HepG2 (cell line): ENCODE data around the gene MBTPS1. TPM values are rescaled to one million over a fixed set of nuclear protein-coding genes. Genes with fewer than 3 reads are reported as not detected.

Experiments
- ATAC-seq: fragments of 200-7000 bp; cut with Tn5 transposase; 3 replicates; pipeline ENCODE4 v1.9.1; 2020; ENCODE audit warnings: mild to moderate bottlenecking, moderate library complexity
- BruUV-seq: library from RNA; stranded (reverse); fragments of 400-500 nt; replicated peaks from 2 replicates; lab custom pipeline; 2021; lab: Mats Ljungman, UMichigan
- CTCF ChIA-PET: fragments of 300-600 bp; formaldehyde crosslinking; extraction: SDS; loops from one replicate; lab custom pipeline; 2021; ENCODE audit warnings: low total read pairs, inconsistent platforms, low intra/inter-chr PET ratio; lab: Yijun Ruan, JAX
- POLR2A ChIA-PET: fragments of 350-600 bp; sonication (Branson Sonifier 250); formaldehyde crosslinking; loops from one replicate; lab custom pipeline; 2020; ENCODE audit warnings: antibody characterized with exemption, inconsistent platforms; lab: Yijun Ruan, JAX
- DNase-seq: peaks from one replicate; pipeline ENCODE4 v3.0.0-alpha.2; 2015; ENCODE audit warnings: low spot score
- FAIRE-seq: peaks from 3 replicates; lab custom pipeline; 2011; peaks lifted over from hg19 to GRCh38; lab: Jason Lieb, UNC
- H2AFZ ChIP-seq: one replicate; pipeline ENCODE4 v1.6.1; 2011; ENCODE audit warnings: low read length, inconsistent platforms
- H3K27ac ChIP-seq: fragments of 300-600 bp; 3 replicates; pipeline ENCODE4 v1.8.0; 2011; ENCODE audit warnings: mixed run types, mild to moderate bottlenecking, mixed read lengths, low read length, inconsistent platforms; ENCODE audit not compliant: insufficient read depth; ENCODE audit errors: extremely low read length
- H3K27me3 ChIP-seq, 2 experiments: fragments of 200-600 bp in 1 of 2; 2 replicates in 1 of 2; 3 replicates in 1 of 2; pipeline versions ENCODE4 v1.6.0 to v1.8.0; 2011; ENCODE audit warnings: low read length in 2 of 2, mild to moderate bottlenecking in 2 of 2, moderate library complexity in 2 of 2, inconsistent platforms in 1 of 2; ENCODE audit not compliant: insufficient read depth in 2 of 2, control insufficient read depth in 1 of 2
- H3K36me3 ChIP-seq, 2 experiments: fragments of 200-600 bp in 1 of 2; replicated peaks in 1 of 2; 2 replicates in 1 of 2; 3 replicates in 1 of 2; pipeline versions ENCODE4 v1.5.1 to v1.8.0; 2011; ENCODE audit warnings: low read length in 2 of 2, inconsistent platforms in 1 of 2; ENCODE audit not compliant: insufficient read depth in 2 of 2, control insufficient read depth in 1 of 2
- H3K4me1 ChIP-seq: 2 replicates; pipeline ENCODE4 v1.5.1; 2012; ENCODE audit warnings: low read length, inconsistent platforms; ENCODE audit not compliant: insufficient read depth
- H3K4me2 ChIP-seq: 2 replicates; pipeline ENCODE4 v1.6.0; 2011; ENCODE audit warnings: low read depth, low read length, inconsistent platforms
- H3K4me3 ChIP-seq, 3 experiments: fragments of 200-600 bp in 1 of 3; sonication (generic), shearing (Covaris generic) in 1 of 3; replicated peaks in 1 of 3; 2 replicates each; pipeline ENCODE4 v1.5.1; 2011 to 2016; ENCODE audit warnings: low read length in 3 of 3, inconsistent platforms in 2 of 3, low read depth in 2 of 3, mild to moderate bottlenecking in 2 of 3, control low read depth in 1 of 3, mixed read lengths in 1 of 3; ENCODE audit not compliant: insufficient read depth in 1 of 3
- H3K79me2 ChIP-seq: one replicate; pipeline ENCODE4 v1.6.1; 2011; ENCODE audit warnings: low read length, inconsistent platforms; ENCODE audit not compliant: insufficient read depth
- H3K9ac ChIP-seq: 2 replicates; pipeline ENCODE4 v1.6.0; 2011; ENCODE audit warnings: mild to moderate bottlenecking, low read depth, low read length, inconsistent platforms; ENCODE audit not compliant: insufficient read depth
- H3K9me3 ChIP-seq: 2 replicates; pipeline ENCODE4 v1.5.1; 2012; ENCODE audit warnings: mild to moderate bottlenecking, low read length
- H4K20me1 ChIP-seq: 2 replicates; pipeline ENCODE4 v1.6.0; 2011; ENCODE audit warnings: inconsistent platforms, mild to moderate bottlenecking, low read length, moderate library complexity; ENCODE audit not compliant: insufficient read depth
- FOXK1 ChIP-seq: sonication (generic); formaldehyde crosslinking; IDR thresholded peaks from 2 replicates; pipeline ENCODE4 v1.4.0; 2020; ENCODE audit warnings: low read depth, missing genetic modification reagents, borderline replicate concordance
- MEF2D ChIP-seq: sonication (generic); formaldehyde crosslinking; IDR thresholded peaks from 2 replicates; pipeline ENCODE4 v1.5.1; 2020; ENCODE audit warnings: mild to moderate bottlenecking, missing genetic modification reagents
- ZNF224 ChIP-seq: sonication (generic); formaldehyde crosslinking; IDR thresholded peaks from 2 replicates; pipeline ENCODE4 v1.5.0; 2020; ENCODE audit warnings: mild to moderate bottlenecking, missing genetic modification reagents
- ZNF326 ChIP-seq: sonication (generic); formaldehyde crosslinking; IDR thresholded peaks from 2 replicates; pipeline ENCODE4 v1.4.0; 2020; ENCODE audit warnings: missing genetic modification reagents, borderline replicate concordance
- ZNF382 ChIP-seq: sonication (generic); formaldehyde crosslinking; IDR thresholded peaks from 2 replicates; pipeline ENCODE4 v1.5.0; 2020; ENCODE audit warnings: missing genetic modification reagents, mild to moderate bottlenecking, borderline replicate concordance
- ZNF703 ChIP-seq: sonication (generic); formaldehyde crosslinking; IDR thresholded peaks from 2 replicates; pipeline ENCODE4 v1.5.1; 2020; ENCODE audit warnings: missing genetic modification reagents, mild to moderate bottlenecking, moderate library complexity, borderline replicate concordance
- WGBS: methylation state at CpG from one replicate; pipeline ENCODE4 v1.1.6; 2017; ENCODE audit warnings: low lambda C conversion rate; 5-methylcytosine and 5-hydroxymethylcytosine counted together
- in situ Hi-C: cut with HindIII; loops from 2 replicates; pipeline ENCODE4 v1.10.0; 2017; ENCODE audit warnings: low pct_unique_long_range_greater_than_20kb; ENCODE audit not compliant: extremely low pct_ligation_motif_present
- intact Hi-C: fragments of 100-400 bp; cut with micrococcal nuclease; formaldehyde crosslinking; loops from one replicate; pipeline ENCODE4 v1.10.0; 2022; ENCODE audit not compliant: unreplicated experiment
- polyA plus RNA-seq, 8 experiments: library from polyadenylated mRNA; depleted of rRNA in 3 of 8; stranded (reverse) in 7 of 8; unstranded in 1 of 8; fragments of >200 nt; fragmentation: Illumina TruSeq in 4 of 8; extraction: Trizol in 4 of 8; gene quantifications; 2 replicates each; pipeline versions ENCODE4 v1.2.1 to v1.2.3, GENCODE V29; 2011 to 2016; ENCODE audit warnings: low read depth in 4 of 8, missing spikeins in 1 of 8, mixed read lengths in 1 of 8; ENCODE audit not compliant: insufficient read depth in 1 of 8
- total RNA-seq, 5 experiments: library from RNA; depleted of rRNA; stranded (reverse); fragments of >200 nt; fragmentation: Illumina TruSeq; extraction: Trizol; gene quantifications; 2 replicates each; pipeline ENCODE4 v1.2.3, GENCODE V29; 2016; ENCODE audit warnings: low read depth in 1 of 5
- TF ChIP-seq, protein P1 (sequence below): sonication (generic); formaldehyde crosslinking; IDR thresholded peaks from 2 replicates; pipeline ENCODE4 v1.8.0; 2022; ENCODE audit warnings: missing genetic modification reagents, mild to moderate bottlenecking, inconsistent platforms, borderline replicate concordance

MBTPS1 gene
- total and polyA plus RNA-seq, 2 of the 13 experiments (the other 11 are each of a cell fraction or from before 2014, with no cell fraction given) = 56.7 to 91.3 TPM

DNA sequence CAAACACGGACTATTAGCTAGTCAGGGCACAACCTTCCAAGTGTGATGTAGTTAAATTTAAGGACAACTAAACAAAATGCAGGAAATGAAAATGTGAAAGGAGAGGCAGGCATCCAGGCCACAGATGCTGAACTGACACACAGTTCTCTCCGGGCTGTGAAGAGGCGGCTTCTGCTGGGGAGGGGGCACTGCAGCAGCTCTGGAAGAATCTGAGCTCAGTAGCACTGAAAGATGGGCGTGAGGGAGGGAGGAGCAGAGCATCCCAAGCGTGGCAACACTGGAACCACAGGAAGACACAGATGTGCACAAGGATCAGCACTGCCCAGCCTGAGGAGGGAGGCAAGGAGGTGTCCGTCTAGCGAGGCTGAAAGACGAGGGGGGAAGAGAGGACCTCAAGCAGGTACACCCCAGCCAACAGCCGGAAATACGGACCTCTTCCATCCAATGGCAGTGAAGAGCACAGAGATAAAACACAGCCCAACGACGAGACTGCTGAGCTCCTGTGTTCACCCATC, 11.4 kb downstream of the MBTPS1 start:
- peaks cover 11% of the 10 kb centered on the region; the same call in 1 of the 2 replicates for H3K4me1 ChIP-seq
- TF ChIP-seq MEF2D (CRISPR knock-in tag) (no peak), FOXK1 (CRISPR knock-in tag) (no peak), ZNF703 (CRISPR knock-in tag) (no peak), ZNF382 (CRISPR knock-in tag) (no peak), ZNF224 (no peak), ZNF326 (CRISPR knock-in tag) (no peak)
- TF ChIP-seq, protein P1, sequence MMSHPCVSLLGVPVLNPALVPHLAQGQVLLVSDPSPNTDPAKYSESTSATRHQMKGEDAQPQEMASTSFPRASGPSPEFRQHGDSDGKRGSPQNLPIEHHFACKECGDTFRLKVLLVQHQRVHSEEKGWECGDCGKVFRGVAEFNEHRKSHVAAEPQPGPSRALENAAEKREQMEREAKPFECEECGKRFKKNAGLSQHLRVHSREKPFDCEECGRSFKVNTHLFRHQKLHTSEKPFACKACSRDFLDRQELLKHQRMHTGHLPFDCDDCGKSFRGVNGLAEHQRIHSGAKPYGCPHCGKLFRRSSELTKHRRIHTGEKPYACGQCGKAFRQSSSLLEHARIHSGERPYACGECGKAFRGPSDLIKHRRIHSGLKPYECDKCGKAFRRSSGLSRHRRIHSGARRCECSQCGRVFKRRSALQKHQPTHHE (CRISPR knock-in tag) = no peak
- TF ChIP-seq, all 625 proteins: peak for 0
- Histone ChIP-seq H3K27me3 (no peaks in the 10 kb centered on the region), H3K4me3 (no peak overlapping the region), H3K4me2 (no peak overlapping the region), H3K9ac (no peak overlapping the region), H3K9me3 (no peaks in the 10 kb centered on the region), H3K27ac (no peak overlapping the region), H4K20me1 (peaks cover 10% of the 10 kb centered on the region; the same call in 1 of the 2 replicates), H2AFZ (no peak overlapping the region), H3K36me3 (peaks cover 20 to 43% of the 10 kb centered on the region in 2 experiments), H3K79me2 (peaks cover 76% of the 10 kb centered on the region)
- in situ Hi-C loops (no loop called here), intact Hi-C loops (no loop called here)
- no peak for ATAC-seq
- no TSS peak for BruUV-seq
- no peak for DNase-seq
- no peak for FAIRE-seq
- WGBS = 96% methylated on average over 12 of the region's 12 CpGs
- ChIA-PET CTCF (no interaction called here), POLR2A (interaction anchor here (1.4 to 4.7 kb wide), 2 partner anchors 11 to 34 kb away, joined by 4 to 16 read pairs; partner anchors contain the start of gene MBTPS1)
